ENCODE data around the gene MMP14.

Gene MMP14

DNA sequence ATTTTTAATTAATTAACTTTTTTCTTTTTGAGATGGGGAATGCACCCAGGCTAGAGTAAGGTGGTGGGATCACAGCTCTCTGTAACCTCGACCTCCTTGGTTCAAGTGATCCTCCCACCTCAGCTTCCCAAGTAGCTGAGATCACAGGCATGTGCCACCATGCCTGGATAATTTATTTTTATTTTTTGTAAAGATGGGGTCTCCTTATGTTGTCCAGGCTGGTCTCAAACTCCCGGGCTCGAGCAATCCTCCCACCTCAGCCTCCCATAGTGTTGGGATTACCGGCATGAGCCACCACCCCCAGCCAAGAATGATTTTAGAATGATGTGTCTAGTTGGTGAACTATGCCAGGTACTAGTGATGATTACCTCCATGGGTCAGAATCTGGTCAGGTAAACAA is 28.6 kb downstream of the MMP14 start:
- no peak for DNase-seq

- DNase-seq: peak; percentile 41
Observed at GRCh38 chr14:22865424-22866405, 29.3 kb downstream of the MMP14 start.

DNA sequence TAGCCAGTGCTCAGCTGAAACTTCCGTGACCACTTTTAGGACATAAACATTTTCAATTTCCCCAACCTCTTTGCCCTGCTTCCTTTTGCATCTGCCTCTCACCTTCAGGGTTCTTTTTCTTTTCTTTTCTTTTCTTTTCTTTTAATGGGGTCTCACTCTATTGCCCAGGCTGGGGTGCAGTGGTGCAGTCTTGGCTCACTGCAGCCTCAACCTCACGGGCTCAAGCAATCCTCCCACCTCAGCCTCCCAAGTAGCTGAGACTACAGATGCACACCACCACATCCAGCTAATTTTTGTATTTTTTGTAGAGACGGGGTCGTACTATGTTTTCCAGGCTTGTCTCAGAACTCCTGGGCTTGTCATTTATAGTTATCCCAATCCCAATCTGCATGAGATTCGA is 30.5 kb downstream of the MMP14 start:
- DNase-seq: no peak

- no peak for DNase-seq
Observed at GRCh38 chr14:22870811-22871223, 34.4 kb downstream of the MMP14 start.

- peak; percentile 87 for DNase-seq
Observed at GRCh38 chr14:22871224-22872032, 35.0 kb downstream of the MMP14 start, which contains the start of gene LRP10. TSS of gene LRP10 (plus strand) at chr14:22871740. CDS start at chr14:22872304, 564 bp downstream.

DNA sequence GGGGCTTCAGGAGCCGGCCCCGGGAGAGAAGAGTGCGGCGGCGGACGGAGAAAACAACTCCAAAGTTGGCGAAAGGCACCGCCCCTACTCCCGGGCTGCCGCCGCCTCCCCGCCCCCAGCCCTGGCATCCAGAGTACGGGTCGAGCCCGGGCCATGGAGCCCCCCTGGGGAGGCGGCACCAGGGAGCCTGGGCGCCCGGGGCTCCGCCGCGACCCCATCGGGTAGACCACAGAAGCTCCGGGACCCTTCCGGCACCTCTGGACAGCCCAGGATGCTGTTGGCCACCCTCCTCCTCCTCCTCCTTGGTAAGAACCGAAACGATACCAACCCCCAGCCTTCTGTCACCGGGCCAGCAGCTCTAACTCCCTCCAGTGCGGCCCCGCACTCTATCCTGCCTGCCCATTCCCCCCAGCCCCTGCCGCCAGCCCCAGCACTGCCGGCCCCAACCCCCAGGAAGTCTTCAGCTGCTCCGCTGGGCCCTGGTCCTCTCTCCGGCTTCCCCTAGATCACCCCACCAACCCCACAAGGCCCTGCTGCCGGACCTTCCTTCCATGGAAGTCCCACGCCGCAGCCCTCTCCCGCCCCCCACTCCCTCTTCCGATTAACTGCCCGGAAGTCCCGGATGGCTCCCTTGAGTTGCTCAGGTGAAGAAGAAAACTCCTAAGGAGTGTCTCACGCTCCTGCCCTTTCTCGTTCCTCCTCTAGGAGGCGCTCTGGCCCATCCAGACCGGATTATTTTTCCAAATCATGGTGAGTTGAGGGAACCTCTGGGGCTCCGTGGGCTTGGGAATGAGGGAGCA is 35.8 kb downstream of the MMP14 start:
- DNase-seq: peak; percentile 80

GRCh38 chr14:22872833-22873520 is 36.6 kb downstream of the MMP14 start:
- DNase-seq: no peak

GRCh38 chr14:22875003-22875747 is 38.8 kb downstream of the MMP14 start:
- no peak for DNase-seq

DNA sequence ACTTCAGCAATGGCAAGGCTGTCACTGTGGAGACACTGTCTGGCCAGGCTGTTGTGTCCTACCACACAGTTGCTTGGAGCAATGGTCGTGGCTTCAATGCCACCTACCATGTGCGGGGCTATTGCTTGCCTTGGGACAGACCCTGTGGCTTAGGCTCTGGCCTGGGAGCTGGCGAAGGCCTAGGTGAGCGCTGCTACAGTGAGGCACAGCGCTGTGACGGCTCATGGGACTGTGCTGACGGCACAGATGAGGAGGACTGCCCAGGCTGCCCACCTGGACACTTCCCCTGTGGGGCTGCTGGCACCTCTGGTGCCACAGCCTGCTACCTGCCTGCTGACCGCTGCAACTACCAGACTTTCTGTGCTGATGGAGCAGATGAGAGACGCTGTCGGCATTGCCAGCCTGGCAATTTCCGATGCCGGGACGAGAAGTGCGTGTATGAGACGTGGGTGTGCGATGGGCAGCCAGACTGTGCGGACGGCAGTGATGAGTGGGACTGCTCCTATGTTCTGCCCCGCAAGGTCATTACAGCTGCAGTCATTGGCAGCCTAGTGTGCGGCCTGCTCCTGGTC is 39.4 kb downstream of the MMP14 start:
- no peak for DNase-seq

DNA sequence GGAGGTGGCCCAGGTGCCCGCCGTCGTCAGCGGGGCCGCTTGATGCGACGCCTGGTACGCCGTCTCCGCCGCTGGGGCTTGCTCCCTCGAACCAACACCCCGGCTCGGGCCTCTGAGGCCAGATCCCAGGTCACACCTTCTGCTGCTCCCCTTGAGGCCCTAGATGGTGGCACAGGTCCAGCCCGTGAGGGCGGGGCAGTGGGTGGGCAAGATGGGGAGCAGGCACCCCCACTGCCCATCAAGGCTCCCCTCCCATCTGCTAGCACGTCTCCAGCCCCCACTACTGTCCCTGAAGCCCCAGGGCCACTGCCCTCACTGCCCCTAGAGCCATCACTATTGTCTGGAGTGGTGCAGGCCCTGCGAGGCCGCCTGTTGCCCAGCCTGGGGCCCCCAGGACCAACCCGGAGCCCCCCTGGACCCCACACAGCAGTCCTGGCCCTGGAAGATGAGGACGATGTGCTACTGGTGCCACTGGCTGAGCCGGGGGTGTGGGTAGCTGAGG is 40.7 kb downstream of the MMP14 start:
- DNase-seq: no peak

- DNase-seq: no peak
Observed at GRCh38 chr14:22878271-22879246, 42.2 kb downstream of the MMP14 start.

GRCh38 chr14:22882064-22882463 is 45.7 kb downstream of the MMP14 start:
- DNase-seq: no peak

- peak; percentile 31 for DNase-seq
Observed at GRCh38 chr14:22882529-22883172, 46.3 kb downstream of the MMP14 start.

DNA sequence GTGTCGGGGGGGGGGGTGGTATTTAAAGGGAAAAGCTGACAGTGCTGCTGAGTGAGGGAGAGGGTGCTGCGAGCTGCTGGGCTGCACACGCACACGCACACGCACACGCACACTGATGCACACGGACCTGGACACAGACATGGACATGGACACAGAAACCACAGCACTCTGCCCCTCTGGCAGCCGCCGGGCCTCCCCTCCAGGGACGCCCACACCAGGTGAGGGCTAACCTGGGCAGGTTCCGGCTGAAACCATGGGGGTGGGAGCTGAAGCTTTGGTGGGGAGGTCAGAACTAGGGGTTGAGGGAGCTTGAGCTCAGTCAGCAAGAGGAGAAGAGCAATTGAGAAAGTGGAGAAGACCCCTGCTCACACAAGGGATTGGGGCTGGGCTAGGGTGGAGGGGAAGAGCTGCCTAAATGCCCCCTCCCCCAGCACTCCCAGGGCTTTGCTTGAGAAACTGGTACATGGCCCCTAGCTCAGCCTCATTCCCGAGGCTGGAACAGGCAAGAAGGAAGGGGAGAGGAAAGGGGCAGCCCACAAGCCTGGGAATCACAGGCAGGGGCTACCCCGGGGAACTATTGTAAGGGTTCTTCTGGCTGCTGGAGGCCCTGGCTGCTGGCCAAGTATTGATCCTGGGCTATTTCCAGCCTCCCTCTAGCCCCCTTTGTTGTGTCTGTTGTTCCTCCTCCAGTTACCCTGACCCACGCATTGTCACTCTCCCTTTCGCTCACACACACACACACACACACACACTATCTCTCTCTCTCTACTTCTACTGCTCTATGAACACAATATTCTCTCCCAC is 47.0 kb downstream of the MMP14 start, which contains the start of gene REM2:
Gene REM2, plus strand, starts transcription at position 50 of the 804 bp plus-strand sequence. Its CDS starts 66 bp downstream, at position 116.
- DNase-seq: no peak

- DNase-seq: no peak
Observed at GRCh38 chr14:22884076-22884737, 47.8 kb downstream of the MMP14 start.

DNA sequence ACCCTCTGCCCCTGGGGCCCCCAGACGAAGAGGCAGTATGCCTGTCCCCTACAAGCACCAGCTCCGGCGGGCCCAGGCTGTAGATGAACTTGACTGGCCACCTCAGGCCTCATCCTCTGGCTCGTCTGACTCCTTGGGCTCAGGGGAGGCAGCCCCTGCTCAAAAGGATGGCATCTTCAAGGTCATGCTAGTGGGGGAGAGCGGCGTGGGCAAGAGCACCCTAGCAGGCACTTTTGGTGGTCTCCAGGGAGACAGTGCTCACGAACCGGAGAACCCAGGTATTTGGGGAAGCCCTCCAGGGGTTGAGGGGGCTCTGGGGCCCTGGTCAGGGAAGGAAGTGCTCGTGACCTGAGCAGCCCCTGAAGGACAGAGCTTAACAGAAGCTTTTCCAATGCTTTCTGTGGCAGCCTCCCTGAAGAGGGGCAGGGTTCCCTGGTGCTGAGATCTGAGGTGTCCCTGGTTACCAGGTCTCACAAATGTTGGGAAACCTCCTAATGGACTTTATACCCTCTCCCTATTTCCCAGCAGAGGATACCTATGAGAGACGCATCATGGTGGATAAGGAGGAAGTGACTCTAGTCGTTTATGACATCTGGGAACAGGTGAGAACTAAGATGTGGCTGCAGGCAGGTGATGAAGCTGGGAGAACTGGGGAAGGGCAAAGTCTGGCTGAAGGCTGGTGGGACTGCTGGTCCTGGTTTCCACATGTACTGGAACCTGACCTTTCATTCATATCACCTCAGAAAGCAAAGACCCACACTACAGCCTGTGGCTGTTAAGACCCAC is 48.5 kb downstream of the MMP14 start:
- no peak for DNase-seq

GRCh38 chr14:22885975-22886374 is 49.6 kb downstream of the MMP14 start:
- DNase-seq: no peak

All from stimulated activated CD4-positive, alpha-beta T cell treated with anti-CD3 and anti-CD28 coated beads, Interleukin-15, amount 100 ng/mL, for 24 hours (primary cell).